IPS-18c (cell line): ENCODE measurements around the gene LMCD1.
"Not testable (repeated sequence)": the region's sequence is repeated elsewhere in the genome, so short reads cannot be mapped to it uniquely, and the experiment has no call there.

ENCODE experiments used
- H3K4me3 ChIP-seq: 2 replicates; pipeline ENCODE4 v1.7.0; 2013; ENCODE audit warnings: low read depth, mild to moderate bottlenecking, low read length, moderate library complexity; ENCODE audit not compliant: insufficient read depth
- H3K9me3 ChIP-seq: one replicate; pipeline ENCODE4 v1.6.1; 2013; ENCODE audit warnings: mild to moderate bottlenecking, low read length, moderate library complexity; ENCODE audit not compliant: control insufficient read depth, insufficient read depth

Gene LMCD1

DNA sequence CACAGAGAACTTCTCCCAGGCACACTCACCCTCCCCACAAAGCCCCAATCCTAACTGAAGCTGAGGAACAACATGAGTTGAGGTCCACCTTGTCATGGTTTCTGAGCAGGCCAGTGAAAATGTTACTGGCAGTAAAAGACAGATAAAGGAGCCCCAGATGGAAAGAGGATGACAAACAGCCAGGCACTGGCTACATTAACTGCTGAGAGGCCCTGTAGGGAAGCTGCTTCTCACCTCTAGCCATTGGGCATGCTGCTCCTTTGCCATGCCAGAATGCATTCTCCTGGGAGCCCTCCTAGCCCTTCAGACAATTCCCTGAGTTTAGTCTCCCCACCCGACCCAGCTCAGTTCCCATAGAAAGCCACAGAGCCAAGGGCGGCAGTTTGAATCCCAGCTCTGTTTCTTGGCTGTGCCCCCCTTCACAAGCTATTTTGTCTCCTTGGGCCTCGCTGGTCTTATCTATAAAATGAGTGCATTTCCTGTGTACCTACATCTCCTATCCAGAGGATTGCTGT, 60.5 kb downstream of the LMCD1 start:
- Histone ChIP-seq H3K4me3 (no peak overlapping the region), H3K9me3 (no peaks in the 10 kb centered on the region)

DNA sequence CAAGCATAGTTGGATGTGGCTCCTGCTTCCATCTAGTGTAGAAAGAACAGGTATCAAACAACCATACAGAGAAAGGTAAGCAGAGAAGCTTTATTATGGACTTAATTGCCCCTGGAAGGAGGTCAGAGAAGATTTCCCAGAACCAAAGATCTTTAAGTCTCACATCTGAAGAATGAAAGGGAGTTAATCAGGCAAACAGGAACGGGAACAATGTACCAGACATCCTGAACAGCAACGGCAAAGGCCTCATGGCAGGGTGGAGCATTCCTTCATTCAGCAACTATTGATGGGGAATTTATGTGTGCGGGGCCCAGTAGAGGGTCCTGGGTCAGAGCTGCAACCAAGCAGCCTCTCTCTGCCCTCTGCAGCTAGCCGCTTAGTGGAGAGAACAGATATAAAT, 61.5 kb downstream of the LMCD1 start:
- Histone ChIP-seq H3K4me3 (no peak overlapping the region), H3K9me3 (no peaks in the 10 kb centered on the region)

DNA sequence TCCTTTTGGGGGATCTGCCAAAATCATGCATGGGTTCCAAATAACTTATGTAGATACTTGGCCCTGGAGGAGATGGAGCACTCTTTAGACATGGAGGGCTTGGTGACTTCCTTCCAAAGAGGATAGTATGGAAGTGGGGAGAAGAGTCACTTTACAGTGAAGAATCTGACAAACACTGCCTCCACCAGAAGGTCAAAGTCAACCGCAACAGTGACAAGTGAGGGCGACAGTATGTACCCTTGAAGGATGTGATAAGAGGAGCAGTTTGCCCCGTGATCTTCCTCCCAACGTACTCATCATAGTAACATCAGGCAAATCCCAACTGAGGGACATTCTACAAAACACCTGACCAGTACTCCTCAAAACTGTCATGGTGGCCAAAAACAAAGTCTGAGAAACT, 62.0 kb downstream of the LMCD1 start:
- H3K4me3 ChIP-seq = no peak overlapping the region

DNA sequence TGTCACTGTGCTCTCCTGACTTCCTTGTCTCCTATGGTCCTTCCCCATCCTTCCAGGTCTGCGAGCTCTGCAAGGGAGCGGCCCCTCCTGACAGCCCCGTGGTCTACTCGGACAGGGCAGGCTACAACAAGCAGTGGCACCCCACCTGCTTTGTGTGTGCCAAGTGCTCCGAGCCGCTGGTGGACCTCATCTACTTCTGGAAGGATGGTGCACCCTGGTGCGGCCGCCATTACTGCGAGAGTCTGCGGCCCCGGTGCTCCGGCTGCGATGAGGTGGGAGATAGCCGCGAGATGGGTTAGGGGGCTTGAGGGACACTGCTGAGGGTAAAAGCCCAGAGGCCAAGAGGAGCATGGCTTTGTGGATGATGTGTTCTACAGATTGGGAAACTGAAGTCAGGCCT, 63.8 kb downstream of the LMCD1 start:
- Histone ChIP-seq H3K9me3 (peaks cover 4% of the 10 kb centered on the region), H3K4me3 (no peak overlapping the region)

More for the DNA sequence above, 62.0 kb downstream of the LMCD1 start:
- no peaks in the 10 kb centered on the region for H3K9me3 ChIP-seq

DNA sequence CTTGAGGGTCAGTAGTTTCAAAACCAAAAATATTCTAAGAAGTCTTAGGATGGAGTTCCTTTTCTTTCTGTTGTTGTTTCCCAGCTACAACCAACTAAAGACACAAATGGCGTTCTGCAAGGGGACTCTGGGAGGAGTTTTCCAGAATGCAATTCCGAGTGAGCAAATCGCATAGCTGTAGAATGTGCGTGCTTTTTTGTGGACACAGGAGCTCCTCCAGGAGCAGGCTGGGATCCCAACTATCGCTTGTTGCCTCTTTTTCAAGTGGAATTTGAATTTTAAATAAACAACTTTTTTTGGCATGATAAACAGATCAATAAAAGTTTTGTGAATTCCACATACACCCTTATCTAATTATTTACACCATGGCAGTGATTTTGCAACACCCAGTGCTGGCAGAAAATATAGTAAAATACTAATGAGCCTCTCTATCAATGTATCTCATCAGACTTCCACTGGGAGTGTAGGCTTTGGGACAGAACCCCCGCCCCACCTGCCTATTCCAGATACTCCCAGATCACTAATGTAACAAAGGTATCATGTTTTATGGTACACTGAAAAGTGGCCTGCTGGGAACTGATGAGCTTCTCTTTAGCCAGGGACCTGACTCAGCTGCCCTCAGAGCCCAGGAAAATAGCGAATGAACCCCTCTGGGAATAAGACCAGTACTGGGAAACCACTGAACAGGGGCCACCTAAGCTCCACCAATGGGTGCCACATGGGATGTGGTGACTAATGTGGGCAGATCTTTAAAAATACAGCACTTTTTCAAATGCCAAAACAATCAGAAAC, 66.4 kb downstream of the LMCD1 start:
- H3K4me3 ChIP-seq = no peak overlapping the region
- peaks cover 4% of the 10 kb centered on the region for H3K9me3 ChIP-seq

DNA sequence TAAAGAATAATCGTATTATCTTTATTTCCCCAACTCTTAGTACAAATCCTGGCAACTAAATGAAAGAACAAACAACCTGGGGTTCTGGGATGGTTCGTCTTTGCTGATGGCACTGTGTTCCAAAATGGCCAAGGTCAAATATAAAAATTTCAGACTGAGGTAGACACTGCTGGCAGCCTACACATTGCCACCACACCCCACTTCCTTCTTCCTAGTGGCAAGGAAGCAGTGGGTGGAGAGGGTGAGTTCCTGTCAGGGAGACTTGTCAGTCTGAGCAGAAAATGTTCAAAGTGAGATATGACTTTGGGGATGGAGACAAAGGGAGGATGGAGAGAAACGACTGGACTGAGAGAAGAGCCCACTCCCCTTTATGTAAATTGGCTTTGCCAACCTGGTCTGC, 69.6 kb downstream of the LMCD1 start:
- no peak overlapping the region for H3K4me3 ChIP-seq
- H3K9me3 ChIP-seq = peaks cover 4% of the 10 kb centered on the region

DNA sequence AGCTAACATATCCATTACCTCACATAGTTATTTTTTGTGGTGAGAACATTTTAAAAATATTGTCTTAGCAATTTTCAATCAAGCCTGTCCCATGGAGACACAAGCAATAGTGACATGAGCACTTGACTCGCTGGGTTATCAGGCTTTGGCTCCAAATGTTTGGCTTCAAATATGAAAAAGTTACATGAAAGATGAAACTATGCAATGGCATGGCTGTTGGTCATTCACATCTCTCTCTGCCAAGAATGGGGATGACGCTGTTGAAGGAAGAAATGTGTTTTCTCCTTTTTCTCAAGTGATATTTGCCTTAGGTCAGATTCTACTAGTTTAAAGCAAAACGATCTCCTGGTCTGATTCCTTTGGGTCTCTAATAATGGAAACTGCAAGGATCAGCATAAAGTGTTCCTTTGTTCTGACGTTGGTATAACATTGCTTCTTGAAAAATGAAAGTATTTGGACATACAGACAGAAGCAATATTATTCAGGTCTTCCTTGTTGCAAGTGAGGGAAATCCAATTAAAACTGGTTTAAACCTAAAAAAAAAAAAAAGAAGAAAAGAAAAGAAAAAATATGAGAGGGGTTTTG, 71.8 kb downstream of the LMCD1 start:
- Histone ChIP-seq H3K4me3 (no peak overlapping the region), H3K9me3 (peaks cover 4% of the 10 kb centered on the region)

DNA sequence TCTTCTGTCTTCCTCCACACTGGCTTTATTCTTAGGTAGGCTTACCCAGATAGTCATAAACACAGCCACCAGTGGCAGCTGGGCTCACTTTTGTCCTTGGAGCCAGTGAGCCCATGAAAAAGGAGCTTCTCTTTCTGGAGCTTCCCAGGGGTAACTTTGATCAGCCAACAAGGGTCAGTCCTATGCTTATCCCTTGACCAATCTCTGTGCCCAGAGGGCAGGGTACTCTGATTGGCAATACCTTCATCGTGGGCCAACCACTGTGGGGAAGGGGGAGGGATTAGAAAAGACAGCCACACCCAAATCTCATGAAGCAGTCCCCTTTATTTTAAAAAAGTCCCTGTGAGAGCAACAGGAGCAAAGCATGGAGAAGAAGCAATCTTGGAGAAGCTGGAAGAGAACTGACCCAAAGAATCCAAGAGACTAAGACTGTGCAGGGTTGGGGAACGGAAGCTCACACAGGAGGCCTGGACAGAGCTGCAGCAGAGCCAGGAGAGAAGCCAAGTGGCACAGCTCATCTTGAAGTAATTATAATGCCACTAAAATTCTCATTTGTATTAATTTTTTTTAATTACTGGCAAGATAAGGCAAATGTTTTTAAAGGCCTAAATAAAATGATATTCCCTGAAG, 72.5 kb downstream of the LMCD1 start:
- Histone ChIP-seq H3K9me3 (peaks cover 3% of the 10 kb centered on the region), H3K4me3 (no peak overlapping the region)

DNA sequence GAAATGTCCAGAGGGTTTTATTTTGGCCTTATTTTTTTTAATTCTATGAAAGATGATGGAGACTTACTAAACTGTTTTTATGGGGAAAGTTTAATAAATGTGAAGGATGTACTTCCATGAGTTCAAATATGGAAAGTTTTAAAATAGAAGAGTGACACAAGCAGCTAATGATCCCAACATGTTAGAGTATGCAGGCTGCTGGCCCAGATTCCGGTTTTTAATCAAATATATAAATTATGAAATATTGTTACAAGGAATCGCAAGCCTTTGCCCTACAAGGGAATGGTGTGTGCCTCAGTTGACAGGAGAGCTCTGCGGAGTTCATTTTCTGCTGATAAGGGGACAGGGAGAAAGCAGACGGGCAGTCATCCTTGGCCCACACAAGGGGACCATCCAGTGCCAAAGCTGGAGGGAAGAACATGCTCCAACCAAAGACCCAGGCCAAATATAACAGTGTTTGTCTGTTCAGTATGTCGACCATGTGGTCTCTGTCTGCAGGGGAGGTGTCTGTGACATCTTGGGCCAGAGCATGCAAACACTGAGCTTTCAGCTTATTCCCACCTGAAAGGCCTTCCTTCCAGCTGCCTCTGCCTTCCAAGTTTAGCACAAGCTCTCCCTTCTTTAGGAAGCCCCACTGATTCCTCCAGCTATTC, 73.2 kb downstream of the LMCD1 start:
- no peak overlapping the region for H3K4me3 ChIP-seq
- H3K9me3 ChIP-seq = no peaks in the 10 kb centered on the region

DNA sequence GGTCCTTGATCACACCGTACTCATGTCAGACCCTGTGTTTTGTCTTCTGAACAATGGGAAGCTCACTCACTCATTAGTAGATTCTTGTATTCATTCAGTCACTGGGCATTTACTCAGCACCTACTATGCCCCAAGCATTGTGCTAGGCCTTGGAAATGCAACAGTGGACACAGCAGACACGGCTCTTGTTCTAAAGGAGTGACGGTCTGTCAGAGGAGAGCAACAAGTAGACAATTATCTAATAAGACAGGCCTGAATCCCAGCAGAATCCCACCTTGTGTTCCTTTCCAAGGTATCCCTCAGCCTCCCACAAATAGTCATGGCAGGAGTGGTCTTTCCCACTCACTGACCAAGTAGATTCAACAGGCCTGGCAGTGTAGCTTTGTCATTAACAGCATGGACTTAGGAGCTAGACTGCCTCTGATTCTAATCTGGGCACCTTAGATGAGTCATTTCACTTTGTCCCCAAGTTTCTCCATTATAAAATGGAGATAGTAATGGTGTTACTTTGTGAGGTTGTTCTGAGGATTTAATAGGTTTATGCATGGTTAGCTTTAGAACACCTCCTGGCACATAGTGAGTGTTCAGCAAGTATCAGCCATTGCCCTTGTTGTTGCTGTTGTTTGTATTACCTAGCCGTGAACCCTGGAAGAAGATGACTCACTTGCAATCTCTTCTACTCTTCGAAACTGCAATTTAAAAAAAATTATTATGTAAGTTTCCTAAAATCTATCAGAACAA, 73.9 kb downstream of the LMCD1 start:
- Histone ChIP-seq H3K9me3 (no peaks in the 10 kb centered on the region), H3K4me3 (no peak overlapping the region)

DNA sequence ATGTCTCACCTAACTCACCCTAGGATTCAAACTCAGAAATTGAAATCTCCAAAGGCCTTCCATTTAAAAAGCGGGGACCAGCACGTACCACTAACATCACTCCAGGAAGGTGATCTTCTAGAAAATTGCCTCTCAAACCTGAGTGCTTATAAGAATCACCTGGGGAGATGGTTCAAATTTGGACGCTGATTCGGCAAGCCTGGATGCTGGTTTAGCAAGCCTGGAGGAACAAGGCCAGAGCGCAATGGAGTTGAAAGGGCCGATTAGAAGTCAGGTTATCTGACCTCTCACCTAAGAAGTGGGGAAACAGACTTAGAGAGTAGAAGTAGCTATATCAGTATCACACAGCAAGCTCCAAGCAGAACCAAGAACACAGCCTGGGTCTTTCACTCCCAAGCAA, 74.8 kb downstream of the LMCD1 start:
- Histone ChIP-seq H3K4me3 (no peak overlapping the region), H3K9me3 (no peaks in the 10 kb centered on the region)

DNA sequence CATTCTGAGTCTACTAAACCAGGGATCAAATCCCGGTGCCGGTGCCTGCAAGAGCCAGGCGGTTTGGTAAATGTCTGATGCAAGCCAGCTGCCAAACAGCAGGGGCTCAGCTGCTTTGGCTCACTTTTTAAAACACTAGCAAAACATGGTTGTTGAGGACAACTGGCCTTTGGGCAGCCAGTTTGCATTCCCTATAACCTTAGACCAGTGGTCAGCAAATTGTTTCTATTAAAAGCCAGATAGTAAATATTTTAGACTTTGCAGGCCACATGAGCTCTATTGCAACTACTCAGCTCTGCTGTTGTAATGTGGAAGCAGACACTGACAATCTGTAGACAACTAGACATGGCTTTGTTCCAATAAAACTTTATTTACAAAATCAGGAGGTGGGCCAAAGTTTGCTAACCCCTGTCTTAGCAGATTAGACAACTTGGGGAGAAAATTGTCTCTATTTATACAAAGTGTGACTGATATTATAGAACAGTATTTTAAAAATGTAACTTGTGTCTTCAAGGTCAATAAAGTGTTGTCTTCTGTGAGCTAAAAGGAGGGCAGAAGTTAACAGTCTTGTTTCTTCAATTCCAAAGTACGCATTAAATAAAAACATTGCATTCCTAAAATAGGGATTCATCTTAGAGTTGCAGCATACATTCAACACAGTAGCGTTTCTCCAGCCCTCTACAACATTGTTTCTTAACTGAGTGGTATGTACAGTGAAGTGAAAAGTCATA, 75.4 kb downstream of the LMCD1 start:
- Histone ChIP-seq H3K4me3 (no peak overlapping the region), H3K9me3 (no peaks in the 10 kb centered on the region)

DNA sequence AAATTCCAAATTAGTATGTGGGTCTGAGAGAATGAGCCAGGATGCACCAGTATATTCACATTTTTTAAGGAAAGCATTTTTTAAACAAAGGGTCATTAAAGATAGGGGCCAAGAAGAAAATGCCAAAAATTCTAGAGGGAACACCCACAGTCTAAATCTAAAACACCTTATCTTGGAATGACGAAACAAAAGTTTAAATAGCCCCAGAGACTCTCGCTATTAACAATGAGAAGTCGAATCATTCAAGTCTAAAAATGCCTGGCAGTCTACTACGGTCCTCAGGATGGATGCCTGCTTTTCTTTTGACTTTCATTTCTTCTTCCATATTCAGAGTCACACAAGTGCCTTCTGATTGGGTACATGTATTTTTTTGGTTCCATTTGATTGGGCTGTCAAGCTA, 76.7 kb downstream of the LMCD1 start:
- no peaks in the 10 kb centered on the region for H3K9me3 ChIP-seq
- no peak overlapping the region for H3K4me3 ChIP-seq

DNA sequence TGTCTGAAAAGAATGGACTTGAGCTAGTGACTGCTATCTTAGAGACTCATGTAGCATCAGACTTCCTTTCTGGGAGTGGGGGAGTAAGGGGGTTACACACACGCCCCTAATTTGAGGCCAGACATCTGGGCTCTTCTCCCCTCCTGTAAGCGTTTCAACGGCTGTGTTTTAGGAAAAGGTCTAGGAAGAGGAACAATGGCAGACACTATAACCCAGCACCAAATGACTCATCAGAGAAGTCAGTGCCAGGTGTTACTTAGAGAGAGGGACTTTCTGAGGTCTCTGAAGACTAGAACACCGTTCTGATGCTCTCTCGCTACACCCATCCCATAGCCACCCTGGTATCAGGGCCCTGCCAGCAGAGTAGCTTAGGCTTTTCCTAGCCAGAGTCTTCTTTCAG, 77.5 kb downstream of the LMCD1 start:
- Histone ChIP-seq H3K9me3 (no peaks in the 10 kb centered on the region), H3K4me3 (no peak overlapping the region)

DNA sequence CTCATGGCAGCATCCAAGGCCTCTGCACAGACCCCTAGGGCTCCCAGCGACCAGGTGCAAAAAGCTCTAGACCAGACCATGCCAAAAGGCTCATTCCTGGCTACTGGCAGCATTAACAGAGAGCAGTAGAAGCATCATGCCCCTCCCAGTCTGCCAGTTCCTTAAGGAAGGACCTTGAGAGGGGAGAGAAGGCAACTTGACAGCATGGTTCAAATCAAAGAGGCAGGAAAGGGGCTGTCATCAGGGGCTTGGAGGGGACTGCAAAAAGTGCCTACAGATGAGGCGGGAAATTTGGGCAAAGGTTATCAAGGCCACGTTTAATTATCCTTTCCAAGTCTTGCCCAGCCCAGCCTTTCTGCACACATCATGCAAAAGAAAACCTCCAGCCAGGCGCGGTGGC, 78.3 kb downstream of the LMCD1 start:
- no peak overlapping the region for H3K4me3 ChIP-seq
- no peaks in the 10 kb centered on the region for H3K9me3 ChIP-seq

DNA sequence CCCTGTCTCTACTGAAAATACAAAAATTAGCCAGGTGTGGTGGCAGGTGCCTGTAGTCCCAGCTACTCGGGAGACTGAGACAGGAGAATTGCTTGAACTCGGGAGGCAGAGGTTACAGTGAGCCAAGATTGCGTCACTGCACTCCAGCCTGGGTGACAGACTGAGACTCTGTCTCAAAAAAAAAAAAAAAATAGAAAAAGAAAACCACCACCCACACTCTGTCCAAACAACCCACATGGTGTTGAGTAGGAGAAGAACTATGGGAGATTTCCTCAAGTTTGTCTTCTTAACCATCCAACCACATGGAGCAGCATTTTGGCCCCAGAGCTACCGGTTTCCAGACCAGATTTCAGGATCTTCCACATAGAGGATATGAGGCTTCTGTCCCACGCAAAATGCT, 78.8 kb downstream of the LMCD1 start:
- not testable (repeated sequence) for H3K9me3 ChIP-seq, H3K4me3 ChIP-seq

DNA sequence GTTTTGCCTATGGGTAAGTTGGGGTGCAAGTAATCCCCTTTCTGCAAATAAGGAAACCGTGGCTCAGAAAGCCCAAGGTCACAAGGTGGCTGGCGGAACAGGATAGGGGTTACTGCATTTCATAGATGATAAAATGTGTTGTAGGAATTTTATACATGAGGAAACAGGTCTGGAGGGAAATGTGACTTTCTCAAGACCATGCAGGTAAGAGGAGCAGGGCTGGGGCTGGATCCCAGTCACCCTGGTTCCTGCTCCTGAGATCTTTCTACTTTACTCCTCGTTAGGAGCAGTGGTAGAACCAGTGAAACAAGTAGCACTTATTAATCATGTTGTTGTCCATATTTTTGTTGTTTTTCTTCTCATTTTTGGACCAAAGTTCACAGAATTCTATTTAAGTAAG, 79.8 kb downstream of the LMCD1 start:
- H3K4me3 ChIP-seq = no peak overlapping the region
- H3K9me3 ChIP-seq = no peaks in the 10 kb centered on the region
